Measurements from ENCODE around the gene ASXL2.

DNA sequence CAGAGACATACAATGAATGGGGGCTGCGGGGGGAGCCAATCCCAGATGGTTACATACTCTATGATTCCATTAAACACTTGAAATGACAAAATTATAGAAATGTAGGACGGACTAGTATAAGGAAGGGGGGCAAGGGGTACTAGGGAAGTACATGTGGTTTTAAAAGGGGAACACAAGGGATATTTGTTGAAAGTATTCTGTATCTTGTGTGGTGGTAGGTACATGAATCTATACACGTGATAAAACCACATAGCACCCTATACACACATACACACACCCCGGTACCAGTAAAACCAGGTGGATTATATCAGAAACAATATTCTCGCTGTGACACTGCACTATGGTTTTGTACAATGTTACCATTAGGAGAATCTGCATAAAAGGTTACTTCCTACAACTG, 45.4 kb downstream of the ASXL2 start:
- TF ChIP-seq POLR2A (IDR thresholded peaks at IDR 0.05; ENCODE audit: low read depth, low read length) (no peak), TAF1 (IDR thresholded peaks at IDR 0.05; ENCODE audit: low read depth, low read length) (no peak)
